Naive B cell (primary cell): ENCODE measurements around the gene SOWAHC. TPM values are rescaled to one million over a fixed set of nuclear protein-coding genes. Genes with fewer than 3 reads are reported as not detected.

ENCODE experiments used
- ATAC-seq, 2 donors: fragments of 150-1000 bp; cut with Tn5 transposase; 2 replicates each; pipeline ENCODE4 v1.10.0; 2021; ENCODE audit warnings: low read depth in 2 of 2, mild to moderate bottlenecking in 2 of 2, moderate library complexity in 2 of 2
- DNase-seq: peaks from one replicate; pipeline ENCODE4 v3.0.0; 2022
- H3K27ac Mint-ChIP-seq, 6 donors: one replicate each; pipeline ENCODE4 v1.8.0; 2020 to 2022; ENCODE audit warnings: mild to moderate bottlenecking in 6 of 6, mixed read lengths in 6 of 6, moderate library complexity in 5 of 6, inconsistent platforms in 2 of 6
- H3K27me3 Mint-ChIP-seq, 3 donors: one replicate each; pipeline ENCODE4 v1.8.0; 2021 to 2022; ENCODE audit warnings: mixed read lengths in 3 of 3, mild to moderate bottlenecking in 1 of 3
- H3K36me3 Mint-ChIP-seq, 2 donors: one replicate each; pipeline ENCODE4 v1.8.0; 2020 to 2022; ENCODE audit warnings: mixed read lengths in 2 of 2, inconsistent platforms in 1 of 2, mild to moderate bottlenecking in 1 of 2
- H3K4me1 Mint-ChIP-seq, 3 donors: one replicate each; pipeline ENCODE4 v1.8.0; 2020 to 2022; ENCODE audit warnings: mixed read lengths in 3 of 3, inconsistent platforms in 1 of 3, mild to moderate bottlenecking in 1 of 3, moderate library complexity in 1 of 3
- H3K4me3 Mint-ChIP-seq, 8 donors: one replicate each; pipeline ENCODE4 v1.8.0; 2020 to 2022; ENCODE audit warnings: mild to moderate bottlenecking in 8 of 8, mixed read lengths in 8 of 8, moderate library complexity in 8 of 8, inconsistent platforms in 2 of 8
- H3K9me3 Mint-ChIP-seq, 7 donors: one replicate each; pipeline ENCODE4 v1.8.0; 2020 to 2022; ENCODE audit warnings: mixed read lengths in 7 of 7, mild to moderate bottlenecking in 5 of 7, inconsistent platforms in 2 of 7, moderate library complexity in 1 of 7
- polyA plus RNA-seq, 6 donors: library from polyadenylated mRNA; unstranded; fragments of 300-500 nt; fragmentation: Illumina TruSeq; gene quantifications; one replicate each; pipeline ENCODE4 v1.2.3, GENCODE V29; 2021; ENCODE audit warnings: low read depth in 6 of 6

Gene SOWAHC
- polyA plus RNA-seq, 6 donors from 2014 or later: 0.08 to 0.61 (median 0.25) TPM; not detected in 1

DNA sequence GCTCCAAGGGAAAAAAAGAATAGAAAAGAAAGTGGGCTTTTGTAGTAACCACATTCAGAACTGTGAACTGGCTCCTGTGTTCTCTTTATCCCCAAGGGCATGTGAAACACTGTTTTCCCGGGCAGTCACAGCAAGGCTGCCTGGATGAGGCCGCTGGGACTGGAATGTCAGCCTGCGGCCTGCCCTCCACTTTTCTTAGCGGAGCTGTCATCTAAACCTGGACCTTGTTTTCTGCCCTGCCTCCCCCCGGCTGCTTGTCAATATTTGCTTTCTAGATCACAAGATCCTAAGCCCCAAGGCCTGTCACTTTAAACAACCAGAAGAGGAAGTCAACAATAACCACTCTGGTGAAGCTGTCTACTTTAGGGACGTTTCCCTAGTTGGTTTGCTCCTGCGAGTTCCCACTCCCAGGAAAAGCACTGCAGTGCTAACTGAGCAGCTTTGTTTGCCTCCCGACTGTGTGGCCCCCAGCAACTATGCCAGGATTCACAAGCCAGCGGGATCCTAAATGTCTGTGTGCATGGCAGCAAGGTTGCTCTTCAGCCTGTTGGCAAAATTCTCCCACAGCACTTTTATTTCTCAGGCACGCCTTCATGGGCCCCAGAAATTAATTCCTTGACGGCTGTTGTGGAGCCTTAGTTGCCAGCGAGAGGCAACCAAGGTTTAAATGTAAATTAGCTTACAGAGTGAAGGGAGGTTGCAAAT lies 30.6 kb downstream of the SOWAHC start:
- Mint-ChIP-seq H3K27ac (no peak overlapping the region), H3K36me3 (no peaks in the 10 kb centered on the region), H3K4me3 (peak overlapping the region in 1 of 8 donors; percentile 42), H3K9me3 (peaks cover 0 to 3% (median 0%) of the 10 kb centered on the region in 7 donors), H3K27me3 (peaks cover 0 to 8% (median 6%) of the 10 kb centered on the region in 3 donors), H3K4me1 (no peaks in the 10 kb centered on the region)
- DNase-seq: no peak
- no peak for ATAC-seq

DNA sequence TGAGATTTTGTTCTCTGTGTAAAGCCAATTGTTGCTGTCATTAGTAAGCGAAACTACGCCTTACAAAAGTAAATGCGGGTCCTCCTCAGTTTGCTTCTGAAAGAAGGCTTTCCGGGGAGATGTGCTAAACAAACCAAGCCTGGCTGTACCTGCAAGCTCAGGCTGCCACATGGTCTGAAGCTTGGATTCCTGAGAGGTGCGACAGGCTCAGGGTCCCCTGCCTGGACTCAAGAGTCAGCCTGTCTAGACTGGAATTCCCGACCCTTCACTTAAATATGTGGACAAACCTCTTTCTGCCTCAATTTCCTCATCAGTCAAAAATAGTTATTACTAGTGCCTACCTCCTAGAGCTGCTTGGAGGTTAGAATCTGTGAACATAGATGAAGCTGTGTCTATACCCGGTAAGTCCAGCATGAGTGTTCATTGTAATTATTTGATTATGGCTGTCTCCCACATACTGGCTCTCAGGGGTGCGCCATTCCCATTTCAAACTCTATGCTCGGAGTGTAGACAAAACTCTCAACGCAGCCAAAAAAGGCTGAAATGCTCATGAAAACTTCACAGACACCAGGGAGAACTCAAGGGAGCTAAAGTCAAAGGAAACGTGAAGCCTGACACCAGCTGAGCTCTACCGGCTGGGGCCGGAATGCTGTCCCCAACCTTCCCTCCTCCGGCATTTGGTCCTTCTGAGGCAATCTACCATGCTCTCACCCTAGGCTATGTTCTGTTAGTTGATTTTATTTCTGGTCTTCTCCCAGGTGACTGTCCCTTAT lies 31.4 kb downstream of the SOWAHC start:
- Mint-ChIP-seq H3K27me3 (peaks cover 0 to 16% (median 11%) of the 10 kb centered on the region in 3 donors), H3K4me1 (no peaks in the 10 kb centered on the region), H3K27ac (peak overlapping the region in 1 of 6 donors; percentile 21), H3K36me3 (no peaks in the 10 kb centered on the region), H3K4me3 (no peak overlapping the region), H3K9me3 (peaks cover 0 to 3% (median 0%) of the 10 kb centered on the region in 7 donors)
- ATAC-seq: no peak
- no peak for DNase-seq

DNA sequence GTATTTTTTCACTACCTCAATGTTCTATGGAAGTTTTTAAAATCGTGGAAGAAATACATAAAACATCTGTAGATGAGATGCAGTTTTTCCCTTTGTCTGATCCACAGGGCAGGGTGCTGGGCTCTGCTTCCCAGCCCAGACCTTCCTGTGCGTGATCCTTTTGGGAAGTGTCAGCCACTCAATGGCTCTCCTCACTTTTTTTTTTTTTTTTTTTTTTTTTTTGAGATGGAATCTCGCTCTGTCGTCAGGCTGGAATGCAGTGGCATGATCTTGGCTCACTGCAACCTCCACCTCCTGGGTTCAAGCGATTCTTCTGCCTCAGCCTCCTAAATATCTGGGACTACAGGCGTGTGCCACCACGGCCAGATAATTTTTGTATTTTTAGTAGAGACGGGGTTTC lies 32.8 kb downstream of the SOWAHC start:
- H3K4me1 Mint-ChIP-seq: no peaks in the 10 kb centered on the region
- no peak overlapping the region for H3K4me3 Mint-ChIP-seq
- ATAC-seq: no peak

DNA sequence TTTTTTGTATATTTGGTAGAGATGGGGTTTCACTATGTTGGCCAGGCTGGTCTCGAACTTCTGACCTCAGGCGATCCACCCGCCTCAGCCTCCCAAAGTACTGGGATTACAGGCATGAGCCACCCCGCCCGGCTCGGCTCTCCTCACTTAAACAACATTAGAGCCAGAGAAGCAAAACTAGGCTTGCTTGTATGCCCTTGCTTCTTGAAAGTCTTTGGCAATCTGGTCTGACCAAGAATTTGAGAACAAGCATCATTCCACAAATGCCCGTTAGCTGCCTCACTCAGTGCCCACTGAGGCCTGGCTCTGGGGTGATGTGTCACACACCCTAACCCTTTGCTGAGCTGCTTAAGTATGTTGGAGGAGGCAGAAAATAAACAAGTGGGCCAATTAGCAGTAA lies 33.5 kb downstream of the SOWAHC start:
- Mint-ChIP-seq H3K4me1 (no peaks in the 10 kb centered on the region), H3K27me3 (peaks cover 6 to 32% (median 22%) of the 10 kb centered on the region in 3 donors), H3K27ac (no peak overlapping the region), H3K36me3 (no peaks in the 10 kb centered on the region), H3K4me3 (no peak overlapping the region), H3K9me3 (peaks cover 0 to 3% (median 0%) of the 10 kb centered on the region in 7 donors)
- no peak for DNase-seq
- no peak for ATAC-seq

More for the DNA sequence above, 32.8 kb downstream of the SOWAHC start:
- DNase-seq: no peak
- H3K36me3 Mint-ChIP-seq: no peaks in the 10 kb centered on the region
- peaks cover 0 to 3% (median 0%) of the 10 kb centered on the region in 7 donors for H3K9me3 Mint-ChIP-seq
- H3K27me3 Mint-ChIP-seq: peaks cover 6 to 27% (median 20%) of the 10 kb centered on the region in 3 donors
- no peak overlapping the region for H3K27ac Mint-ChIP-seq

DNA sequence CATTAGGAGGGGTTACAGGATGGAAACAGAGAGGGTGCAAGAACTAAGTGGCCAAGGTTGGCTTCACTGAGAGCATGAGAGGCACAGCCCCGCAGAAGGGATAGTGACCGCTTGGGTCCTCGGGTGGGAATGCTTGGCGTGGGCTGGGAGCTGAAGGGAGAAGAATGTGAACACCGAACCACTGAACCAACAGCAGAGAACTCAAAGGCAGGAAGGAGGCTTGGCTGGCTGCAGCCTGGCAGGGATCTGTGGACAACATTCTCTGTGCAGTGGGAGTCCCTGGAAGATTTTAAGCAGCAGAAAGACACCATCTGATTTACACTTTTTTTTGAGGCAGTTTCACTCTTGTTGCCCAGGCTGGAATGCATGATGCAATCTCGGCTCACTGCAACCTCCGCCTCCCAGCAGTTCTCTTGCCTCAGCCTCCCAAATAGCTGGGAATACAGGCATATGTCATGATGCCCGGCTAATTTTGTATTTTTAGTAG lies 33.9 kb downstream of the SOWAHC start:
- H3K4me1 Mint-ChIP-seq: no peaks in the 10 kb centered on the region

DNA sequence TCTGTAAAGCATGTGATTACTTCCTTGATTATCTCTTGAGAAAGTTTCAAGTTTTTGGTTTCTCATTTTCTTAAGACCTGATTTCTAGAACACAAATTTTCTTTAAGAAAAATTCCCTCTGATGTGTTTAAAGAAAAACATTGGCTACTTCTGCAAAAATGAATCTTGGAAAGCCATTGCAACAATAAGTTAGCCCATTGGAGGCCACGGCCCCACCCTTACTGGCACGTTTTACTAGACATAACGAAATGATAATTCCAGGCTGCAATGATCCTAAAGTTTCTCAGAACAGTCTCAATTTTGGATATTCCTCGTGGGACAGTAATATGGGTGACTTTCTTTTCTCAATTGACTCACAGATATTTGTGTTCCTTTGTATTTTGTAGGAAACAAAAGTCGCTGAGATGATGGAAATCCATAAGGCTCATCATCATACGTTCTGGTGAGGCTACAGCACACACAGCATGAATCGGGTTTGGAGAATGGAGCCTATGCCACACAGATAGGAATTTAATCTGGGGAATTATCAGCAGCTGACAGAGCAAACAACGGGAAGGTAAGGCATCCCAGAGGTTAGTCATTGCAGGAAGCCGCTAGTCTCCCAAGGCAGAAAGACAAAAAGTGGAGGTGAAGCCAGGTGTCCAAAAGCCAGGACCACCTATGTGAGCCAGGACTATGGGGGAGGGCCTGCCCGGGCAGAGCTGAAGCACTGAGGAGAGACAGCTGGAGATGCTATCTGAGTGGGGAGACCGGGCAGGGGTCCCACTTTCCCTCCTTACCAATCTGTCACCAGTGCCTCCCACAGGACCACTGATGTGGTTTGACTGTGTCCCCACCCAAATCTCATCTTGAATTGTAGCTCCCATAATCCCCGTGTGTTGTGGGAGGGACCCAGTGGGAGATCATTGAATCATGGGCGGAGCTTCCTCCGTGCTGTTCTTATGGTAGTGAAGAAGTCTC lies 35.9 kb downstream of the SOWAHC start:
- Mint-ChIP-seq H3K9me3 (peaks cover 0 to 6% (median 0%) of the 10 kb centered on the region in 7 donors), H3K4me1 (no peaks in the 10 kb centered on the region), H3K27me3 (peaks cover 6 to 44% (median 29%) of the 10 kb centered on the region in 3 donors), H3K27ac (peak overlapping the region in 1 of 6 donors; percentile 27), H3K36me3 (no peaks in the 10 kb centered on the region), H3K4me3 (no peak overlapping the region)
- DNase-seq (no peak), ATAC-seq (no peak)

More for the DNA sequence above, 33.9 kb downstream of the SOWAHC start:
- DNase-seq (no peak), ATAC-seq (no peak)
- peaks cover 0 to 3% (median 0%) of the 10 kb centered on the region in 7 donors for H3K9me3 Mint-ChIP-seq
- H3K27me3 Mint-ChIP-seq: peaks cover 6 to 33% (median 25%) of the 10 kb centered on the region in 3 donors
- no peak overlapping the region for H3K4me3 Mint-ChIP-seq
- H3K36me3 Mint-ChIP-seq: no peaks in the 10 kb centered on the region
- no peak overlapping the region for H3K27ac Mint-ChIP-seq

DNA sequence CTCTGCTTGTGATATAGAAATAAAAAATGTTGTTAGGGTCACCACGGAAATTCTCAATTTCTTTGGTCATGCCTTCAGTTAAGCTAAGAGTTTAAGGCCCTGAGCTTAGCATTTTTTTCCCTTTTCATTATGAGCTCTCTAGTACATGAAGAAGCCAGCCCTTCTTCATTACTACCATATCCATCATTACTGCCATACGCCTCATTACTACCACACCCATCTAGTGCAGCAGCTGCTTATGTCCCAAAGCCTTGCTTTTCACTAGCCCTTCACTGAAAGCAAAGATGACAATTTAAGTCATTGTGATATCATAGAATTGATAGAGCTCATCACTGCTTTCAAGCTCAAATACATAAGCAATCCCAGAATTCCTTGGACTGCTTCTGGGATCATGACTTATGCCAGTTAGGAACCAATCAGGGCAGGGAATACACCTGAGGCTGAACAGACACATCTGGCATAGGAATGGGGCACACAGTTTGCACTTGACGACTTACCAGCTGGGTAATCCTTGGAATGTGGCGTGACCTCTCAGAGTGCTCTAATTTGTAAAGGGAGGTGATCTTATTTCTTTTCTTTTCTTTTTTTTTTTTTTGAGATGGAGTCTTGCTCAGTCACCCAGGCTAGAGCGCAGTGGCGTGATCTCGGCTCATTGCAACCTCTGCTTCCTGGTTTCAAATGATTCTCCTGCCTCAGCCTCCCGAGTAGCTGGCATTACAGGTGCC lies 40.3 kb downstream of the SOWAHC start:
- Mint-ChIP-seq H3K27ac (no peak overlapping the region), H3K27me3 (peaks cover 6 to 51% (median 28%) of the 10 kb centered on the region in 3 donors), H3K36me3 (no peaks in the 10 kb centered on the region), H3K4me1 (no peaks in the 10 kb centered on the region), H3K4me3 (no peak overlapping the region), H3K9me3 (peaks cover 0 to 4% (median 0%) of the 10 kb centered on the region in 7 donors)
- ATAC-seq: no peak
- DNase-seq: no peak

DNA sequence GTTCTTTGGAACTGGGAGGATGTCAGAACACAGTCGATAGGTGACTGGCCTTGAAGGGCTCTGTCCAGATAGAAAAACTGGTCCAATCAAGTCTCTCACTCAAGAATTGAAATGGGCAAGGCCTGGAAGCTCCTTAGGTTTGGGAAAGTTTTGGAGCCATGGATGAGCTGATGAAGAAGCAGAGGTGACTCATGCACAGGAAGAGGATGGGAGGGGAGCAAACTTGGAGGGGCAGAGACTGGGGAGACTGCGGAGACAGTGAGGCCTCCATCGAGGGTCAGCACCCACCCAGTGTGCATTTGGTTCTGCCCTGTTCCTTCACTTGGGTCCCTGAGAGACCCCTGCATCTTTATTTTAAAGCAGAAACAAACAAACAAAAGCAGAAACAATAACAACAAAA lies 41.1 kb downstream of the SOWAHC start:
- no peaks in the 10 kb centered on the region for H3K36me3 Mint-ChIP-seq
- DNase-seq: no peak
- peaks cover 6 to 44% (median 22%) of the 10 kb centered on the region in 3 donors for H3K27me3 Mint-ChIP-seq
- no peak overlapping the region for H3K27ac Mint-ChIP-seq
- ATAC-seq: no peak
- H3K4me1 Mint-ChIP-seq: no peaks in the 10 kb centered on the region
- H3K4me3 Mint-ChIP-seq: no peak overlapping the region
- peaks cover 0 to 4% (median 0%) of the 10 kb centered on the region in 7 donors for H3K9me3 Mint-ChIP-seq

DNA sequence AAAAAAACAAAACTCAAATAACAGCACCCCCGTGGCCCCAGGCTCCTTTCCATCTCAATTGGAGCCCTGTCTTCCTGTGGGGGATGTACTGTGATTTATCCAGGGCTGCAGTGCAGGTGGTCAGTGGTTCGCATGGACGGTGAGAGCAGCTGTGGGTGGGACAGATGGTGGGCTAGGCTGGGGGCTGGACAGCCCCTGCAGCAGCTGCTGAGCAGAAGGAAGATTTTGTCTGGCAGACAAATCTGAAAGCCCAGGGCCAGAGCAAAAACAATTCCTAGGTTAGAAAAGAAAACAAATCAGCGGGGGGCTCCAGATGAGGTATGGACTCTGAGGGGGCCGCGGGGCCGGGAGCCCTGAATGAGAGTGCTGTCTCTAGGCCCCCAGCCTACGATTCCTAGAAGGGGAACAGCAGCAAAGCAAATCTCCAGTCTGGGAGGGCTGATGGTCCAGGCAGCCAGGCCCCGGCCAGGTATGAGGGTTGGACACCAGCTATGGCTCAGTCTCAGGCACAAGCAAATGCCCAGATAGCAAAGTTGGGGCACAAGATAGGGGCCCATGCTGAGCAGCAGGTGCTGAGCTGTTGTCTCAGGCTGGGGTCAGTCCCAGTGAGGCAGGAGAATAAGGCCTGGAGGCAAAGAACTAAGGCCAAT lies 45.4 kb downstream of the SOWAHC start:
- H3K4me1 Mint-ChIP-seq: no peaks in the 10 kb centered on the region
- H3K4me3 Mint-ChIP-seq: no peak overlapping the region

DNA sequence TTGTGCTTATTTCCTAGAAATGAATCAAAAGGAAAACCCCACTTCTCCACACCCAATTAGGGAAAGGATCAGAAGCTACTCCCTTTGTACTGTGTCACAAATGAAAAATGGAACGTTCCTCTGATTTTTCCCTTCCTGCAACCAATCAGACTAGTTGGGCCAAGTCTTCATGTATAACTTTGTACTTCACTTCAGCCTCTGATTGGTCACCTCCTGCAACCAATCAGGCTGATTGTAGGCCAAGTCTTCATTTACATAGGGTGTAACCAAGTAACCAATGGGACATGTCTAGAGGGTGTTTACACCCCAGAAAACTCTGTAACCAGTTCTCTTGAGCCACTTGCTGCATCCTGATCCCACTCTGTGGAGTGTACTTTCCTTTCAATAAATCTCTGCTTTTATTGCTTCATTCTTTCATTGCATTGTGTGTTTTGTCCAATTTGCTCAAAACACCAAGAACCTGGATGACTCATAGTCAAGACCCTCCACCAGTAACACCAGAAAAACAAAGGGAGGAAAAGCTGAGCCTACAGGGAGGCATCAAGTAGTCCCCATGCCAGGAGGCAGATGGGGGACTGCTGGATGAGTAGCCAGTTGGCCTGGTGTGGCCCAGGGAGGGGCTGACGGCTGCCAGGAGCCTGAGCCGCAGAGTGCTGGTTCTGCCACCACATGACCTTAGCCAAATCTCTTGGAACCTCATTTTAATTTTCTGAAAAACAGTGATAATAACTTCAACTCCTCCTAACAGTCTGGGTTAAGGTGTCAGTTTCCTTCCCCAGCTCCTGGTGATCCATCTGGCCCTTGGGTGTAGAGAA lies 46.1 kb downstream of the SOWAHC start:
- H3K27ac Mint-ChIP-seq: peak overlapping the region in 1 of 6 donors; percentile 17
- ATAC-seq (no peak), DNase-seq (no peak)
- no peaks in the 10 kb centered on the region for H3K4me1 Mint-ChIP-seq
- no peaks in the 10 kb centered on the region for H3K9me3 Mint-ChIP-seq
- H3K4me3 Mint-ChIP-seq: no peak overlapping the region
- peaks cover 13 to 33% (median 15%) of the 10 kb centered on the region in 3 donors for H3K27me3 Mint-ChIP-seq
- no peaks in the 10 kb centered on the region for H3K36me3 Mint-ChIP-seq

More for the DNA sequence above, 45.4 kb downstream of the SOWAHC start:
- Mint-ChIP-seq H3K27me3 (peaks cover 13 to 40% (median 15%) of the 10 kb centered on the region in 3 donors), H3K36me3 (no peaks in the 10 kb centered on the region), H3K9me3 (peaks cover 0 to 1% (median 0%) of the 10 kb centered on the region in 7 donors), H3K27ac (no peak overlapping the region)
- no peak for ATAC-seq
- no peak for DNase-seq

DNA sequence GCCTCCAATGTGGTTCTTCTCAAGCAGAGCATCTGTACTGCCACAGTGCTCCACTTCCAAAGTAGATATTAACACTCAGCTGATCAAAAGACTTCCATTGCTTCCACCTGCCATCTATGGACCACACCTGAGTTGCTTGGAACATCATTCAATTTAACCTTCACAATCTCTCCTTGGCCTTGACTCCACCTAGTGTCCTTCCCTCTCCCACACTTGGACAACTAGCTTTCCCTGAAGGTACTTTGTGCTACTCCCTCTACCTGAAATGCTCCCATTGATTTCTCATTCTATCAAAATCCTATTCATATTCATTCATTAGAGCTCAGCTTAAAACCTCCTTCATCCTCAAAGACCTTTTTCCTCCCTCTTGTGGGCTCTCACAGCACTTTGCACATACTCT lies 48.7 kb downstream of the SOWAHC start:
- Mint-ChIP-seq H3K9me3 (no peaks in the 10 kb centered on the region), H3K27me3 (peaks cover 9 to 30% (median 21%) of the 10 kb centered on the region in 3 donors), H3K27ac (no peak overlapping the region), H3K4me3 (no peak overlapping the region), H3K36me3 (no peaks in the 10 kb centered on the region), H3K4me1 (no peaks in the 10 kb centered on the region)
- DNase-seq (no peak), ATAC-seq (no peak)
